IPS-18c (cell line): ENCODE results near the gene DHH.

Source experiments
- H3K4me3 ChIP-seq: 2 replicates; pipeline ENCODE4 v1.7.0; 2013; ENCODE audit warnings: low read depth, mild to moderate bottlenecking, low read length, moderate library complexity; ENCODE audit not compliant: insufficient read depth
- H3K9me3 ChIP-seq: one replicate; pipeline ENCODE4 v1.6.1; 2013; ENCODE audit warnings: mild to moderate bottlenecking, low read length, moderate library complexity; ENCODE audit not compliant: control insufficient read depth, insufficient read depth

Gene DHH

DNA sequence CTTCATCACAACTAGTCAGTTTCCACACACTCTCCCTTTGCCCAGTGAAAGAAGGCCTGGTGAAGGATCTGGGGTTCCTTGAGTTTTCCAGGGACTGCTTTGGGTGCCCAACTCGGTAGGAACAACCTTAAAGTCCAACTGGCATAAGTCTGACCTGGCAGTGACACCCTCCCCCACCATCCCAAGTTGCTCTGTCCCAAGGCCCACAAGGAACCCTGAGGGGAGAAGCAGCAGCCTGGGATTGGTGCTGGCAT, 35.6 kb downstream of the DHH start:
- Histone ChIP-seq H3K9me3 (no peaks in the 10 kb centered on the region), H3K4me3 (peak overlapping the region; percentile 100)

GRCh38 chr12:49058366-49059044, 36.1 kb downstream of the DHH start:
- H3K9me3 ChIP-seq = no peaks in the 10 kb centered on the region
- H3K4me3 ChIP-seq = peak overlapping the region; percentile 100

- H3K9me3 ChIP-seq = no peaks in the 10 kb centered on the region
- peak overlapping the region; percentile 100 for H3K4me3 ChIP-seq
Measured at GRCh38 chr12:49057888-49058287, 36.7 kb downstream of the DHH start.

- 0 out of 2 replicates have a peak overlapping the region, but pooled peaks have one; percentile 15 for H3K4me3 ChIP-seq
- no peaks in the 10 kb centered on the region for H3K9me3 ChIP-seq
Measured at GRCh38 chr12:49055978-49056754, 38.4 kb downstream of the DHH start.

- Histone ChIP-seq H3K4me3 (no peak overlapping the region), H3K9me3 (no peaks in the 10 kb centered on the region)
Measured at GRCh38 chr12:49055092-49055491, 39.5 kb downstream of the DHH start.

GRCh38 chr12:49054524-49054923, 40.1 kb downstream of the DHH start:
- Histone ChIP-seq H3K9me3 (no peaks in the 10 kb centered on the region), H3K4me3 (no peak overlapping the region)

- Histone ChIP-seq H3K9me3 (no peaks in the 10 kb centered on the region), H3K4me3 (no peak overlapping the region)
Measured at GRCh38 chr12:49054096-49054495, 40.5 kb downstream of the DHH start.

GRCh38 chr12:49052451-49053208, 42.0 kb downstream of the DHH start:
- Histone ChIP-seq H3K4me3 (no peak overlapping the region), H3K9me3 (no peaks in the 10 kb centered on the region)

DNA sequence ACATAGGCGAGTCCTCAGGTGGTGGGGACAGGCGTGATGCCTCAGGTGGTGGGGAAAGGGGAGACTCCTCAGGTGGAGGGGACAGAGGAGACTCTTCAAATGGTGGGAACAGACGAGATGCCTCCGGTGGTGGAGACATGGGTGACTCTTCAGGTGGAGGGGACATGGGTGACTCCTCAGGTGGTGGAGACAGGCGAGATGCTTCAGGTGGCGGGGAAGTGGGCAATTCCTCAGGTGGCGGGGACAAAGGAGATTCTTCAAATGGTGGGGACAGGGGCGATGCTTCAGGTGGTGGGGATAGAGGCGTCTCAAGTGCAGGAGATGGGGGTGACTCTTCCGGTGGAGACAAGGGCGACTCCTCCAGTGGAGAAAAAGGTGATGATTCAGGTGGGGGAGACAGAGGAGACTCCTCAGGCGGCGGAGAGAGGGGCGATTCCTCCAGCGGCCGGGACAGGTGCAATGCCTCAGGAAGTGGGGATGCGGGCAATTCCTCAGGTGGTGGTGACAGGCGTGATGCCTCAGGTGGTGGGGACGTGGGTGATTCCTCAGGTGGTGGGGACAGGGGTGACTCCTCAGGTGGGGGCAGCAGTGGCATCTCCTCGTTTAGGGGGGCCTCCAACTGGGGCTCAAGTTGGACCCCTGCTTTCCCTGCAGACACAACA, 42.7 kb downstream of the DHH start:
- no peak overlapping the region for H3K4me3 ChIP-seq
- H3K9me3 ChIP-seq = no peaks in the 10 kb centered on the region

- H3K4me3 ChIP-seq = no peak overlapping the region
- no peaks in the 10 kb centered on the region for H3K9me3 ChIP-seq
Measured at GRCh38 chr12:49051373-49051764, 43.2 kb downstream of the DHH start.

DNA sequence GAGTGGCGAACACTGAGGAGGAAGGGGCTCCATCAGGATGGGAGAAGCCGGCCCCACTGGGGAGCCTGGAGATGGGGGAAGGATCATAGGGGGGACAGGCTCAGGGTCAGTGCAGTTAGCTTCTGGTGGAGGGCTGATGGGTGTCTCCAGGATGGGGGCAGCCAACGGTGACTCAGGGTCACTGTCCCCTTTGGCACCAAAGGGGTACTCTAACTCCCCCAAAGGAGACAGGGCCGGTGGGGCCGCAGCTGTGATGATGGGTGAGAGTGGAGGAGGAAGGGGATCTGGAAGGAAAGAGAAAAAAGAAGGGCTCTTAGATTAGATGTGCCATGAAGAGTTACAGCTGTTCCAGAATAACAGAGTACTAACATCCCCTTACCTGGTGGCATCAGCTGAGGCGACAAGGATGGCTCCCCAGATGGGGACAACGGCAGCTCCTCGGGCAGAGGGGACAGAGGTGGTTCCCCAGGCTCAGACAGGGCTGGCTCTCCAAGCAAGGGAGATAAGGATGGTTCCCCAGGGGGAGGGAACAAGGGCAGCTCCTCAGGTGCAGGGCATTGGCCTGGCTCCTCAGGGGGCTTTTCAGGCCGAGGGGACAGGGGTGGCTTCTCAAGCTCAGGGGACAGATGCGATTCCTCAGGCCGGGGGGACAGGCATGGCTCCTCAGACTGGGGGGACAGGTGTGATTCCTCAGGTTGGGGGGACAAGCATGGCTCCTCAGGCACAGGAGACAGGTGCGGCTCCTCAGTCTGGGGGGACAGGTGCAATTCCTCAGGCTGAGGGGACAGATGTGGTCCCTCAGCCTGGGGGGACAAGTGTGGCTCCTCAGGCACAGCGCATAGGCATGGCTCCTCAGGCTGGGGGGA, 43.9 kb downstream of the DHH start:
- no peaks in the 10 kb centered on the region for H3K9me3 ChIP-seq
- H3K4me3 ChIP-seq = no peak overlapping the region

DNA sequence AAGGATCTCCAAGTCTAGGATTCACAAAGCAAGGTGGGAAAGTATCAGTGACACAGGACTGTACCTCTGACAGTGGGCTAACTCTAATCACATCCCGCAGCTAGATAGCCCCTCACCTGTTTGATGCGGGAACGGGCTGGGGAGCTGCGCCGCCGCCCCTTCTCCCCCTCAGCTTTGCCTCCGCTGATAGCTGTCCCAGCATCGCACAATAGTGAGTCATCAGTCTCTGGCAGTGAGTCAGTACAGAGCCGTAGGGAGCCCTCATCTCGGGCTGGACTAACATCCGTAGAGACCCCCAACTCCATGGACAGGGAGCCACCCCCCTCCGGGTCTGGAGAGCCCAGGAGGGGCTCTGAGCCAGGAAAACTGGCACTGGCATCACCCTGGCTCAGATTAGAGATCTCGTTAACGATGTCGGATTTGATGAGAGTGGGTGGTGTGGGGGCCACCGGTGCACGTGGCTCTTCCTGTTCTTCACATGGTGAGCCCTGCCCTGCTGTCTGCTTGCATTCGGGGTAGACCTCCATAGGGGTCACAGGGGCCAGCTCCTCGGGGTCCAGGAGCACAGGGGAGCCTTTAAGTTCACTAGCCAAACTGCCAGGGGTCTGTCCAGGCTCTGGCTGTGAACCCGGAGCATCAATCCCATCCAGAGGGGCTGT, 44.9 kb downstream of the DHH start:
- no peak overlapping the region for H3K4me3 ChIP-seq
- H3K9me3 ChIP-seq = no peaks in the 10 kb centered on the region

GRCh38 chr12:49048953-49049352, 45.6 kb downstream of the DHH start:
- H3K4me3 ChIP-seq = no peak overlapping the region
- no peaks in the 10 kb centered on the region for H3K9me3 ChIP-seq

- H3K9me3 ChIP-seq = no peaks in the 10 kb centered on the region
- H3K4me3 ChIP-seq = no peak overlapping the region; the same call in 1 of the 2 replicates
Measured at GRCh38 chr12:49046129-49046895, 48.3 kb downstream of the DHH start.

GRCh38 chr12:49044660-49045059, 49.9 kb downstream of the DHH start:
- Histone ChIP-seq H3K9me3 (no peaks in the 10 kb centered on the region), H3K4me3 (no peak overlapping the region)

DNA sequence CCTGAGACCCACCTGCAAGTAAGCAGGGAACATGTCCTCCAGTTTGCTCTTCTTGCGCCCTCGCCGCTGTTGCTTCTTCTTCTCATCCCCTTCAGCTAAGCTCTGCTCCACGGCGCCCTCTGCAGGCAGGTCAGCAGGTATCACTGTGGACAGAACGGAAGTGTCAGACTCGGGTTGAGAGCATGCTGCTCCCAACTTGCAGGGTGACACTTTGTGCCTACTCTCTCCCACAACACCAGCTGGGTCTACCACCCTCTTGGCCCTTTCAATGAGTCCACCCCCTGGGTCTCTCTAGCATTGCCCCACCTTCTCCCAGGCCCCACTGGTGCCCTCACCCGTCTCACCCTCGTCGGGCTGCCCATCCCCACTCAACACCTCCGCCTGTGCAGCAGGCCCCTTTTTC, 50.7 kb downstream of the DHH start:
- Histone ChIP-seq H3K9me3 (no peaks in the 10 kb centered on the region), H3K4me3 (no peak overlapping the region)
